Measurements from ENCODE around the gene OAS3. TPM values are rescaled to one million over a fixed set of nuclear protein-coding genes. Genes with fewer than 3 reads are reported as not detected.

OAS3 gene
- total and polyA plus RNA-seq, 4 donors = 3.8 to 9.5 (median 5.4) TPM

DNA sequence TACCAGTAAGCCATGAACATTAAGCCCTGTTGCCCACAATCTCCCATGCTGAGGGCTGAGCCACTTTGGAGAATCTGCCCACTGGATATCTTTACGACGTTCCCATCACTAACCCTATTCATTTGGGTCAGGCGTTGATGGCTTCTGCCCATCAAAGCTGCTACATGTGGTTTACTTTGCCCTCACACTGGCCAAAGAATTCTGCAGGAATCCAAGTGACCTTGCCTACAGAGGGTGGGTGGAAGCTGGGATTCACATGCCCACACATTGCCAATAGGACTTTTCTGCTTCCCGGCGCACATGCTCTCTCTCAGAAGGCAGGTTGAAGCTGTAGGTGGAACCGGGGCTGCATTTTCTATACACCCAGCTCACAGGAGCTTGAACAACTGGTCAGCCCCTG, 68.4 kb downstream of the OAS3 start:
- TF ChIP-seq HNF4A (conservative IDR thresholded peaks at IDR 0.05) (no peak), FOXA2 (IDR thresholded peaks at IDR 0.05) (no peak), TAF1 (conservative IDR thresholded peaks at IDR 0.05) (no peak), SP1 (IDR thresholded peaks at IDR 0.05) (no peak), NR2F2 (IDR thresholded peaks at IDR 0.05) (no peak), HNF4G (IDR thresholded peaks at IDR 0.05) (no peak), RXRA (IDR thresholded peaks at IDR 0.05) (no peak)
- TF ChIP-seq, protein P1, sequence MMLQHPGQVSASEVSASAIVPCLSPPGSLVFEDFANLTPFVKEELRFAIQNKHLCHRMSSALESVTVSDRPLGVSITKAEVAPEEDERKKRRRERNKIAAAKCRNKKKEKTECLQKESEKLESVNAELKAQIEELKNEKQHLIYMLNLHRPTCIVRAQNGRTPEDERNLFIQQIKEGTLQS (IDR thresholded peaks at IDR 0.05) = no peak
- no peak overlapping the region for H3K9ac ChIP-seq (ENCODE audit: low read depth in 1 of 2, low read length in 2 of 2)
- WGBS = 95% methylated on average over 6 of the region's 6 CpGs
- no peak overlapping the region for H3K4me3 ChIP-seq (ENCODE audit: low read depth in 1 of 3, low read length in 3 of 3)
- H3K27me3 ChIP-seq (ENCODE audit: control insufficient read depth in 4 of 4, insufficient read depth in 4 of 4, low read length in 3 of 4) = no peaks in the 10 kb centered on the region
- no peak for DNase-seq (ENCODE audit: low spot score)
- no peak overlapping the region for H3K27ac ChIP-seq (ENCODE audit: low read depth in 1 of 2, low read length in 2 of 2)
- H3K36me3 ChIP-seq (ENCODE audit: control insufficient read depth in 4 of 4, insufficient read depth in 3 of 4, low read depth in 1 of 4, low read length in 3 of 4) = peaks cover 0 to 44% (median 25%) of the 10 kb centered on the region in 4 donors
- H3K9me3 ChIP-seq (ENCODE audit: control insufficient read depth in 4 of 4, low read length in 3 of 4) = peaks cover 0 to 3% (median 0%) of the 10 kb centered on the region in 4 donors
- H3K4me1 ChIP-seq (ENCODE audit: control insufficient read depth in 4 of 4, insufficient read depth in 4 of 4, low read length in 3 of 4) = peaks cover 0 to 8% (median 5%) of the 10 kb centered on the region in 4 donors

DNA sequence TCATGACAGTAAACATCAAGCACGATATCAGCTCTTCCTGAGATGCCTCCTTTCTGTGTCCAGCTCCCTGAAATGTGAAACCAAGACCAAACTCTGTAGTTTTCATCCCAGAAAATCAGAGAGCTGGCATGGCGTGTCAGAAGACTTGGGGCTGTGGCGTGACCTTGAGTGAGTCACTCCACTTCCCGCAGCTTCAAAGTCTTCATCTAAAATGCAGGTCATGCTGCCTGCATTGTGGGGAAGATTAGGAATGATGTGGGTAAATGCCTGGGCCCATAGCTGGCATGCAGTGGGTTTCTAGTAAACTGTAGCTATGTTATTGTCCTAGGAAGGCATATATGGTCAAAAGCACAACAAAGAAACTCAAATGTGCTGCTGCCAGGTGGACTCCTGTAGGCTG, 68.9 kb downstream of the OAS3 start:
- no peak overlapping the region for H3K9ac ChIP-seq (ENCODE audit: low read depth in 1 of 2, low read length in 2 of 2)
- no peak for DNase-seq (ENCODE audit: low spot score)
- WGBS = 87% methylated on average over 4 of the region's 4 CpGs
- no peaks in the 10 kb centered on the region for H3K27me3 ChIP-seq (ENCODE audit: control insufficient read depth in 4 of 4, insufficient read depth in 4 of 4, low read length in 3 of 4)
- H3K36me3 ChIP-seq (ENCODE audit: control insufficient read depth in 4 of 4, insufficient read depth in 3 of 4, low read depth in 1 of 4, low read length in 3 of 4) = peaks cover 0 to 44% (median 25%) of the 10 kb centered on the region in 4 donors
- no peak overlapping the region for H3K27ac ChIP-seq (ENCODE audit: low read depth in 1 of 2, low read length in 2 of 2)
- H3K4me3 ChIP-seq (ENCODE audit: low read depth in 1 of 3, low read length in 3 of 3) = no peak overlapping the region
- TF ChIP-seq, protein P2, sequence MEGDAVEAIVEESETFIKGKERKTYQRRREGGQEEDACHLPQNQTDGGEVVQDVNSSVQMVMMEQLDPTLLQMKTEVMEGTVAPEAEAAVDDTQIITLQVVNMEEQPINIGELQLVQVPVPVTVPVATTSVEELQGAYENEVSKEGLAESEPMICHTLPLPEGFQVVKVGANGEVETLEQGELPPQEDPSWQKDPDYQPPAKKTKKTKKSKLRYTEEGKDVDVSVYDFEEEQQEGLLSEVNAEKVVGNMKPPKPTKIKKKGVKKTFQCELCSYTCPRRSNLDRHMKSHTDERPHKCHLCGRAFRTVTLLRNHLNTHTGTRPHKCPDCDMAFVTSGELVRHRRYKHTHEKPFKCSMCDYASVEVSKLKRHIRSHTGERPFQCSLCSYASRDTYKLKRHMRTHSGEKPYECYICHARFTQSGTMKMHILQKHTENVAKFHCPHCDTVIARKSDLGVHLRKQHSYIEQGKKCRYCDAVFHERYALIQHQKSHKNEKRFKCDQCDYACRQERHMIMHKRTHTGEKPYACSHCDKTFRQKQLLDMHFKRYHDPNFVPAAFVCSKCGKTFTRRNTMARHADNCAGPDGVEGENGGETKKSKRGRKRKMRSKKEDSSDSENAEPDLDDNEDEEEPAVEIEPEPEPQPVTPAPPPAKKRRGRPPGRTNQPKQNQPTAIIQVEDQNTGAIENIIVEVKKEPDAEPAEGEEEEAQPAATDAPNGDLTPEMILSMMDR (IDR thresholded peaks at IDR 0.05; ENCODE audit: low read depth, low read length, missing input control) = no peak
- TF ChIP-seq TAF1 (conservative IDR thresholded peaks at IDR 0.05) = no peak
- TF ChIP-seq HNF4G (IDR thresholded peaks at IDR 0.05) = no peak
- TF ChIP-seq YY1 (IDR thresholded peaks at IDR 0.05) = no peak
- peaks cover 0 to 4% (median 4%) of the 10 kb centered on the region in 4 donors for H3K4me1 ChIP-seq (ENCODE audit: control insufficient read depth in 4 of 4, insufficient read depth in 4 of 4, low read length in 3 of 4)
- peaks cover 0 to 3% (median 0%) of the 10 kb centered on the region in 4 donors for H3K9me3 ChIP-seq (ENCODE audit: control insufficient read depth in 4 of 4, low read length in 3 of 4)

DNA sequence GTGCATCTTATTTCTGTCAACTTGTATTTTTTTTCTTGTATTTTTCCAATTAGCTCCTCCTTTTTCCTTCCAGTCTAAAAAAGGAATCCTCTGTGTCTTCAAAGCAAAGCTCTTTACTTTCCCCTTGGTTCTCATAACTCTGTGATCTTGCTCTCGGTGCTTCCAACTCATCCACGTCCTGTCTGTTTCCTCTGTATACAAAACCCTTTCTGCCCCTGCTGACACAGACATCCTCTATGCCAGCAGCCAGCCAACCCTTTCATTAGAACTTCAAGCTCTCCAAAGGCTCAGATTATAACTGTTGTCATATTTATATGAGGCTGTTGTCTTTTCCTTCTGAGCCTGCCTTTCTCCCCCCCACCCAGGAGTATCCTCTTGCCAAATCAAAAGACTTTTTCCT, 72.4 kb downstream of the OAS3 start:
- 73% methylated on average over 2 of the region's 2 CpGs for WGBS
- Histone ChIP-seq H3K9me3 (ENCODE audit: control insufficient read depth in 4 of 4, low read length in 3 of 4) (peaks cover 0 to 3% (median 0%) of the 10 kb centered on the region in 4 donors), H3K27ac (ENCODE audit: low read depth in 1 of 2, low read length in 2 of 2) (no peak overlapping the region), H3K4me1 (ENCODE audit: control insufficient read depth in 4 of 4, insufficient read depth in 4 of 4, low read length in 3 of 4) (no peaks in the 10 kb centered on the region), H3K4me3 (ENCODE audit: low read depth in 1 of 3, low read length in 3 of 3) (no peak overlapping the region), H3K27me3 (ENCODE audit: control insufficient read depth in 4 of 4, insufficient read depth in 4 of 4, low read length in 3 of 4) (no peaks in the 10 kb centered on the region), H3K9ac (ENCODE audit: low read depth in 1 of 2, low read length in 2 of 2) (no peak overlapping the region), H3K36me3 (ENCODE audit: control insufficient read depth in 4 of 4, insufficient read depth in 3 of 4, low read depth in 1 of 4, low read length in 3 of 4) (peaks cover 0 to 41% (median 23%) of the 10 kb centered on the region in 4 donors)
- TF ChIP-seq JUND (IDR thresholded peaks at IDR 0.05) = no peak
- TF ChIP-seq, protein P2 (IDR thresholded peaks at IDR 0.05; ENCODE audit: low read depth, low read length, missing input control) = no peak
- TF ChIP-seq GABPA (IDR thresholded peaks at IDR 0.05 in 1 of 2, conservative IDR thresholded peaks at IDR 0.05 in 1 of 2) = no peak
- TF ChIP-seq, protein P3, sequence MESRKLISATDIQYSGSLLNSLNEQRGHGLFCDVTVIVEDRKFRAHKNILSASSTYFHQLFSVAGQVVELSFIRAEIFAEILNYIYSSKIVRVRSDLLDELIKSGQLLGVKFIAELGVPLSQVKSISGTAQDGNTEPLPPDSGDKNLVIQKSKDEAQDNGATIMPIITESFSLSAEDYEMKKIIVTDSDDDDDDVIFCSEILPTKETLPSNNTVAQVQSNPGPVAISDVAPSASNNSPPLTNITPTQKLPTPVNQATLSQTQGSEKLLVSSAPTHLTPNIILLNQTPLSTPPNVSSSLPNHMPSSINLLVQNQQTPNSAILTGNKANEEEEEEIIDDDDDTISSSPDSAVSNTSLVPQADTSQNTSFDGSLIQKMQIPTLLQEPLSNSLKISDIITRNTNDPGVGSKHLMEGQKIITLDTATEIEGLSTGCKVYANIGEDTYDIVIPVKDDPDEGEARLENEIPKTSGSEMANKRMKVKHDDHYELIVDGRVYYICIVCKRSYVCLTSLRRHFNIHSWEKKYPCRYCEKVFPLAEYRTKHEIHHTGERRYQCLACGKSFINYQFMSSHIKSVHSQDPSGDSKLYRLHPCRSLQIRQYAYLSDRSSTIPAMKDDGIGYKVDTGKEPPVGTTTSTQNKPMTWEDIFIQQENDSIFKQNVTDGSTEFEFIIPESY (IDR thresholded peaks at IDR 0.05) = no peak
- no peak for TF ChIP-seq FOXA2 (IDR thresholded peaks at IDR 0.05)
- no peak for TF ChIP-seq HNF4G (IDR thresholded peaks at IDR 0.05)
- DNase-seq (ENCODE audit: low spot score) = no peak
